BE2C (cell line): ENCODE data around the gene ERP29.

Experiments used
- DNase-seq: peaks from one replicate; pipeline ENCODE4 v3.0.0-alpha.2; 2020
- H3K27me3 ChIP-seq: fragments of 250-450 bp; sonication (Bioruptor Pico); 2 replicates; pipeline ENCODE4 v1.5.1; 2020; ENCODE audit warnings: mild to moderate bottlenecking
- H3K36me3 ChIP-seq: fragments of 250-450 bp; sonication (Bioruptor Pico); 2 replicates; pipeline ENCODE4 v1.5.1; 2020; ENCODE audit warnings: mild to moderate bottlenecking
- H3K4me1 ChIP-seq: fragments of 250-450 bp; sonication (Bioruptor Pico); 2 replicates; pipeline ENCODE4 v1.5.1; 2020
- H3K4me3 ChIP-seq: 2 replicates; pipeline ENCODE4 v1.5.1; 2011; ENCODE audit warnings: low read depth, low read length
- H3K9me3 ChIP-seq: fragments of 250-450 bp; sonication (Bioruptor Pico); 2 replicates; pipeline ENCODE4 v1.5.1; 2020
- CTCF ChIP-seq: IDR thresholded peaks from 2 replicates; pipeline ENCODE4 v1.5.1; 2012; ENCODE audit warnings: mild to moderate bottlenecking, low read depth, low read length

ERP29 gene

GRCh38 chr12:112015938-112016337, 2.7 kb downstream of the ERP29 start:
- Histone ChIP-seq H3K4me3 (no peak overlapping the region), H3K4me1 (no peaks in the 10 kb centered on the region), H3K9me3 (no peaks in the 10 kb centered on the region), H3K27me3 (no peaks in the 10 kb centered on the region), H3K36me3 (peaks cover 36% of the 10 kb centered on the region)
- TF ChIP-seq CTCF, result no peak
- DNase-seq, result no peak

DNA sequence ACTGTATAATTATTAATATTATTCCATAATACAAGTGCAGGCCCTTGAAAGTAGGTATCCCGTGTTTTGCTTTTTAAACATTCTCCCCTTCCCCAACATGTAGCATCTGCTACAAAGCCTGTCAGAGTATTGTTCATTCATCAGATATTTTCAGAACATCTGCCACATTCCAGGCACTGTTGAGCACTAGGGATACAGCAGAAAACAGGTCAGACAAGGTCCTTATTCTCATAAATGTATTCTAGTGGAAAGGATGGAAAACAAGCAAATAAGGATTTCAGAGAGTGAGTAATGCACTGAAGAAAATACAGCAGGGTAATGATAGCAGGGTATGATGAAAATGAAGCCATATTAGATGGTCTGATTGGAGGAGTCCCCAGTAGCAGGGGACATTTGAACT, 3.8 kb downstream of the ERP29 start:
- H3K9me3 ChIP-seq, result no peaks in the 10 kb centered on the region
- no peaks in the 10 kb centered on the region for H3K27me3 ChIP-seq
- TF ChIP-seq CTCF, result no peak
- H3K4me3 ChIP-seq, result no peak overlapping the region
- DNase-seq, result no peak
- H3K36me3 ChIP-seq, result peaks cover 44% of the 10 kb centered on the region
- no peaks in the 10 kb centered on the region for H3K4me1 ChIP-seq

GRCh38 chr12:112018571-112019237, 5.5 kb downstream of the ERP29 start:
- H3K36me3 ChIP-seq, result peaks cover 59% of the 10 kb centered on the region
- DNase-seq, result no peak
- H3K4me1 ChIP-seq, result no peaks in the 10 kb centered on the region
- TF ChIP-seq CTCF, result no peak
- no peak overlapping the region for H3K4me3 ChIP-seq
- no peaks in the 10 kb centered on the region for H3K27me3 ChIP-seq
- H3K9me3 ChIP-seq, result no peaks in the 10 kb centered on the region

DNA sequence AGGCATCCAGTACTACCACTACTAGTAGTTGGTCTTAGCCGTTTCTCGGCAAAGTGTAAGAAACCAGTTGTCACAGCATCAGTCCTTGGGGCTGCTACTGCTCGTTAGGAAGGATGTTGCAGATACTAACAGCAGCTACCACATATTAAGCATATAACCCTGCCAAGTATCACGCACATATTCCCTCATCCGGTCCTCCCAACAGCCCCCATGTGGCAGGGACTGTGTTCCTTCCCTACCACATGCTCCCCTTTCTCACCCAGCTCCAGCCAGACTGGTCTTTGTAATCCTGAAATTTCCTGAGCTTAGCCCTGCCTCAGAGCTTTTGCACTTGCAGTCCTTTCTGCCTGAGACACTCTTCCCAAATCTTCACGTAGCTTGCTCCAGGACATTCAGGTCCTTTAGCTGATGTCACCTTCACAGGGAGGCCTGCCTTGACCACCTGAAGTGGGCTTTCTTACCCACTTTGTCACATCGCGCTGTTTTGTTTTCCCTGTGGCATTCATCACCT, 7.8 kb downstream of the ERP29 start:
- Histone ChIP-seq H3K4me1 (no peaks in the 10 kb centered on the region), H3K36me3 (peaks cover 66% of the 10 kb centered on the region), H3K9me3 (no peaks in the 10 kb centered on the region), H3K27me3 (no peaks in the 10 kb centered on the region), H3K4me3 (no peak overlapping the region)
- DNase-seq, result no peak
- TF ChIP-seq CTCF, result no peak

DNA sequence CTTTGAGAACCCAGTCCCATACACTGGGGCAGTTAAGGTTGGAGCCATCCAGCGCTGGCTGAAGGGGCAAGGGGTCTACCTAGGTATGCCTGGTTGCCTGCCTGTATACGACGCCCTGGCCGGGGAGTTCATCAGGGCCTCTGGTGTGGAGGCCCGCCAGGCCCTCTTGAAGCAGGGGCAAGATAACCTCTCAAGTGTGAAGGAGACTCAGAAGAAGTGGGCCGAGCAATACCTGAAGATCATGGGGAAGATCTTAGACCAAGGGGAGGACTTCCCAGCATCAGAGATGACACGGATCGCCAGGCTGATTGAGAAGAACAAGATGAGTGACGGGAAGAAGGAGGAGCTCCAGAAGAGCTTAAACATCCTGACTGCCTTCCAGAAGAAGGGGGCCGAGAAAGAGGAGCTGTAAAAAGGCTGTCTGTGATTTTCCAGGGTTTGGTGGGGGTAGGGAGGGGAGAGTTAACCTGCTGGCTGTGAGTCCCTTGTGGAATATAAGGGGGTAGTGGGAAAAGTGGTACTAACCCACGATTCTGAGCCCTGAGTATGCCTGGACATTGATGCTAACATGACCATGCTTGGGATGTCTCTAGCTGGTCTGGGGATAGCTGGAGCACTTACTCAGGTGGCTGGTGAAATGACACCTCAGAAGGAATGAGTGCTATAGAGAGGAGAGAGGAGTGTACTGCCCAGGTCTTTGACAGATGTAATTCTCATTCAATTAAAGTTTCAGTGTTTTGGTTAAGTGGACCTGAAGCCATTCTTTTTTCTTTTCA, 9.2 kb downstream of the ERP29 start:
- DNase-seq, result no peak
- H3K4me1 ChIP-seq, result no peaks in the 10 kb centered on the region
- TF ChIP-seq CTCF, result no peak
- no peaks in the 10 kb centered on the region for H3K9me3 ChIP-seq
- no peak overlapping the region for H3K4me3 ChIP-seq
- peaks cover 74% of the 10 kb centered on the region for H3K36me3 ChIP-seq
- no peaks in the 10 kb centered on the region for H3K27me3 ChIP-seq

DNA sequence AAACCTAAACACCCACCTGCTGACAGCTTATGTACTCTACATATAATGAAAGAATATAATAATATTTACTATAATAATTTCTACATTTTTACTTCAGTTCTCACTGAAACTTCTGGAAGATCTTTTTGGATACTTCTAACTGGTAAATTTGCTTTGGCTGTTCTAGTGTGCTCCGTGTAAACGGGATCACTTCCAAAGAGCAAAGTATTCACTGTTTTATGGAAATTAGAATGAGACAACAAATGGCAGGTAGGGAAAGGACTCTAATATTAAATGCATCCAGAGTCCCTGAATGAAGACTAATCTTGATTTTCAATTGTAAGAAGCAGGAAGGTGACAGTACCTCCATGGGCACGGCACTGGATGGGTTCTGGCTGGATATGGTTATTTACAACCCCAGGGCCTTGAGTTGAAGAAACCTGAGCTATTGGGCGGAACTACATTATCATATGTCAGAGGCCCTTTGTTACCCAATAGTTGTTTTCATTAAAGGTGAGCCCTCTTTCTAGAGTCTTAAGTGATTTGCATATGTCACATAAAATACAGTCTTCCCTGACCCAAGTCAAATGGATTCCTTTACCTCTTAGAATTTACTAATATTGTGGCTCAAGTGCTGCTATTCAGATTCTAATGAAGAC, 10.7 kb downstream of the ERP29 start:
- DNase-seq, result no peak
- Histone ChIP-seq H3K4me3 (no peak overlapping the region), H3K36me3 (peaks cover 83% of the 10 kb centered on the region), H3K9me3 (no peaks in the 10 kb centered on the region), H3K4me1 (no peaks in the 10 kb centered on the region), H3K27me3 (no peaks in the 10 kb centered on the region)
- no peak for TF ChIP-seq CTCF
